GM21717 (cell line): Measurements from ENCODE around the gene KLHL17.
"Not testable (repeated sequence)": the region's sequence is repeated elsewhere in the genome, so short reads cannot be mapped to it uniquely, and the experiment has no call there.

Source experiments
- ATAC-seq: cut with Tn5 transposase; IDR thresholded peaks from one replicate; pipeline ENCODE4 v1.9.1; 2021; ENCODE audit warnings: mild to moderate bottlenecking, moderate library complexity; ENCODE audit not compliant: unreplicated experiment

The KLHL17 gene

DNA sequence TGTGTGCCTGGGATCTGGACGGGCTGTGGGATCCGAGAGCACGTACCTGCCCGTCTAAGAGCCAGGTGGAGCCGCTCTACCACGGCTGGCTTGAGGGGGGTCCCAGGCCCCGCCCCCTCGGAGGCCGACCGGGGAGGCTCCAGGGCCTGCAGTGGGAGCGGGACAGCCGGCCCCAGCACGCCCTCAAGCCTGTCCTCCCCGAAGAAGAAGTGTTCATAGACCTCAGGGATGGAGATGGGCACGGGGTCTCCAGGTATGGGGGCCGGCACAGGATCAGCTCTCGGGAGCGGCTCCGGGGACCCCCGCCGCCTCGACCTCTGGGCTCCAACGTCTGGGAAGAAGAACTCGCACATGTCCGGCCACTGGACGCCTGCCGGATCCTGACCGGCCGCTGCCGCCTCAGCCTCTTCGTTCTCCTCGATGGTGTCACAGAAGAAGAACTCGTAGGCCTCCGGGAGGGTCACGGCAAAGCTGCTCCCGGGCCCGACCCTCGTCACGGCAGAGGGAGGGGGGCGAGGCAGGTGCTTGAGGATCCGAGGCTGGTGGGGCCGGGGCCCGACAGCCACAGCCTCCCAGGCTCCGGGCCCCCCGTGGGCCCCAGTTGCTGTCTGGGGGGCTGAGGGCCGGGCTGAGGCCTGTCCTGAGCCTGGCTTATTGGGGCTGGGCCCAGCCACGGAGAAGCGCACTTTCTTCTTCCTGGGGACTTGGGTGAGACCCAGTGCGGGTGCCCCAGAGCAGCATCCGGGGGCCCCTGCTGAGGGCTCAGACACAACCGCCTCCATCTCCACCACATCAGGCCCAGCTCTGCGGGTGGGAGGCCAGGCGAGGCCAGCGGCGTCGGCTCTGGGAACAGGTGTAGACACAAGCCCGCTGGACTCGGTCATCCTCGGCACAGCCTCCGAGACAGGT lies 18.7 kb downstream of the KLHL17 start:
- ATAC-seq, result no peak

DNA sequence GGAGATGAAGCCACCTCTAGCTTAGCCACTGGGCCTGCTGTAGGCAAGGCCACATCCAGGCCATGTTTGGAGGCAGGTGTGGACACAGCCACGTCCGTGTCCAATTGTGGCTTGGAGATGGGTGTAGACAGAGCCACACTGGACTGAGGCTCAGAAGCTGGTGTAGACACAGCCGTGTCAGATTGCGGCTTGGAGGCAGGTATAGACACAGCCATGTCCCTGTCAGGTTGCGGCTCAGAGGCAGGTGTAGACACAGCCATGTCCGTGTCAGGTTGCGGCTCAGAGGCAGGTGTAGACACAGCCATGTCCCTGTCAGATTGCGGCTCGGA lies 19.3 kb downstream of the KLHL17 start:
- no peak for ATAC-seq

GRCh38 chr1:980137-980571 lies 19.8 kb downstream of the KLHL17 start:
- ATAC-seq, result no peak

DNA sequence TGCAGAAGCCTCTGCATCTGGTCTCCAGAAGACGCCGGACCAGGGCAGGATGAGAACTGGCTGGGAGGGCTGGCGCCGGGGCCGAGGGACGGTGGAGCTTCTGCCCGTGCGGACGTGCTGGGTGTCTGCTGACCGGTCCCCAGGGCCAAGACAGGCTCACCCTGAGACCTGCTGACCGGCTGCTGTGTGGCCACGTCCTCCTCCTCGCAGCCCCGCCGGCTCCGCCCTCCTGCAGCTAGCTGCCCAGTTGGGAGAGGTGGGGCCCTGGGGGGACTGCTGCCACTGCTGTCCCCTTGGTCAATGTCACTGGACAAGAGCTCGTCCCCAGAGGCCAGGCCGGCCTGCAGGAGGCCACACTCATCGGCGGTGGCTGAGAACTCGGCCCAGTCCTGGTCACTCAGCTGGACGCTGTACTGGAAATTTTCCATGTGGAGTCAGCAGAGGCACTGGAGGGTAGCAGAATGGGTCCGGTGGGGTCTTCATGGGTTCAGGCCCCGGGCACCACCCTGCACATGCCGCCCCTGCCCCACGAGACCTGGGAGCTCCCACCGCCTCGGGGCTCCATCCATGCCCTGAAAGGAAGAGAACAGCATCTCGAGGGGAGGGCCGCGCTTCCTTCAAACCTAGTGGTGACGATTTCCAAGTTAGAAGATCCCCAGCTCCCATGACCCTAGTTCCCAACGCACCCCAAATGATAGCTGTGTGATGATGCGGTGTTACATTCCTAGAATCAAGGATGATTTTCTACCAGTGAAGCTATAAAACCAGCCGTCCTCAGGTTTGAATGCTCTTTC lies 20.4 kb downstream of the KLHL17 start:
- no peak for ATAC-seq

DNA sequence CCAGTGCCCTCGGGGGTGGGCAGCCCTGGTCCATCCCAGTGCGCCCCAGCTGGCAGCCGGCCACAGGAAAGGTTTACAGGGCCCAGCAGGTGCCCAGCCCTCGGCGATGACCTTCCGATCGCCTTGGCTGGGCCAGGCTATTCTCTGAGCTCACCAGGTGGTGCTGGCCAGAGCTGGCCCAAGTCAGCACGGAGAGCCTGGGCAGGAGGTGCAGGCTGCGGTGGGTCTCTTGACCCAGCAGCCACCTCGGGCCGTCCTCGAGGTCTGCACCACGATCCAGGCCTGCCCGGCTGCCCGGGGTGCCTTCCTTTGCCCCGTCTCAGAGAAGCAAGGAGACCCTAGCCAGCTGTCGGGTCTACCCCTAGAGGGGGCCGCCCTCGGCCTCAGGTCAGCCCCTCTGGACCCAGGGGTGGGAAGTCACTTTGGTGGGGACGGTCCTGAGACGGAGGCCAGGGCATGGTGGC lies 21.1 kb downstream of the KLHL17 start:
- no peak for ATAC-seq

- ATAC-seq, result no peak
These were observed 21.7 kb downstream of the KLHL17 start, which contains the start of gene PERM1 for GRCh38 chr1:981955-982558. PERM1 (minus strand) TSS chr1:982093; CDS start chr1:981029, 1,064 bp downstream.

DNA sequence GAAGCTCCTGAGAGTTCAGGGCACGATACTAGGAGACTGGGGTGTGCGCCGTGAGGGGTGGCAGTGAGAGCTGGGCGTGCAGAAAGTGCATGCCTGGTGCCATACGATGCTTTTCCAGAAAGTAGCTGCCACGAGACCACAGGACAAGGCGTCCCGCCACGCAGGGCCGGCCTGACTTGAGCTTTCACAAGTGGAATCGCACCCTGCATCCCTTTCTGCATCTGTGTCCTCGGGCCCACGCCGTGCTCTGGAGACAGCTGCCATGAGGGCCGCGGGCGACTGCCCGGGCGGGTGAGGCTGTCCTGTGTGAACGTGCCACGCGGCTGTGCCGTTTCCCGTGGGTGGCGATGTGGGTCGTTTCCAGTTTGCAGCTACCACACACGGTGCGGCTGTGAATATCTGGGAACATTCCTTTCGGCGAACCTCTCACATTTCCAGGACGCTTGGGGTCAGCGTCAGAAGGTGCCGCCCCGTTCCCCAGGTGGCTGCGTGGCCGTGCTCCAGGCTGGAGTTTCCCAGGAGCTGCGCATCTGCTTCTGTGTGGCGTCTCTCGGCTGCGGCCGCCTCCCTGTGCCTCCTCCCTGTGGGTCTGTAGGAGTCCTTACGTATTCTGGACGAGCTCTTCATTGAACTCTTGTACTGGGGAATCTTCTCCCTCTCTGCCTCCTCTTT lies 22.5 kb downstream of the KLHL17 start:
- no peak for ATAC-seq

DNA sequence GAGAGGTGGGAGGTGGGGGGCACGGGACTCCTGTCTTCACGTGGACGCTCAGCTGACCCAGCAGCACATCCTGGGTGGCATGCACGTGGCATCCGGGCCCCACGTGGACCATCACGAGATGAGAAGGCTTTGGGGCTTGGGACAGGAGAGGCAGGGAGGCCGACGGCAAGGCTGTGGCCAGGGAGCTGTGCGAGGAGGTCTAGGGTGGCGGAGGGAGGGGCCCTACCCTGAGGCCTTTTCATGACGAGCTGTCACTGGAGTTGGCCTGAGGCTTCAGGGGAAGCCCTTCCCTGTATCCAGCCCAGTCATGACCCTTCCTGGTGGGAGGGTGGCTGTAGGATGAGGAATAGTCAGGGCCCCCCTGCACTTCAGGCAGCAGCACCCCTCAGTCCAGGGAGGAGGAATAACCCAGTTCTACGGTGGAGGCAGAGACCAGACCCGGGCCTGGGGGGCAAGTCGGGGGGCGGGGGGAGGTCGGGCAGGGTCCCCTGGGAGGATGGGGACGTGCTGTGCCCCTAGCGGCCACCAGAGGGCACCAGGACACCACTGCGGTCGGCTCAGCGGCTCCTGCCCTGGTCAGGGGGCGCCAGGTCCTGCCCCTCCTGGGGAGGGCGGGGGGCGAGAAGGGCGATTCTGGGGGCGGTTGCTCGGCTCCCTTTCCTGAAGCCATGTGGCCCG lies 23.6 kb downstream of the KLHL17 start:
- no peak for ATAC-seq

DNA sequence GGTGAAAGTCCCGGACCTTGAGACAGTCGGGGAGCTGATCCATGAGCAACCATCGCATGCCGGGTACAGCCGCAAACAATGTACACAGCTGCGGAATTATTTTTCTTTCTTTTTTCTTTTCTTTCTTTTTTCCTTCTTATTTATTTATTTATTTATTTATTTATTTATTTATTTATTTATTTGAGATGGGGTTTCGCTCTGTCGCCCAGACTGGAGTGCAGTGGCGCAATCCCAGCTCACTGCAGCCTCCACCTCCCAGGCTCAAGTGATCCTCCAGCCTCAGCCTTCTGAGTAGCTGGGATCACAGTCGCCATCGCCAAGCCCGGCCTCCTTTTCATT lies 24.1 kb downstream of the KLHL17 start:
- ATAC-seq, result no peak

DNA sequence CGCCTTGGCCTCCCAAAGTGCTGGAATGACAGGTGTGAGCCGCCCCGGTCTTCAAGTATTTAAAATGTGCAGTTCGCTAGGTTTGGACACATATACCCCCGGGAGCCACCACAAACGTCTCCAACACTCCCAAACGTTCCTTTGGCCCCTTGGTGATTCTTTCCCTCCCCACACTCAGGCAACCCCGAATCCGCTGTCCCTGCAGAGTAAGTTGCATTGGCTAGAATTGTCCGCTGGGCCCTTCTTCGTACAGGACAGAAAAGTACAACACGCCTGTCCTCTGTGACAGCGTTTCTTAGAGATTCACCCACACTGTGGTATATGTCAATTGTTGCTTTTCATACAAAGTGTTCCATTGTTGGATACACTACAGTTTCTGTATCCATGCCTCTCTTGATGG lies 24.7 kb downstream of the KLHL17 start:
- no peak for ATAC-seq

GRCh38 chr1:988061-988460 lies 27.7 kb downstream of the KLHL17 start:
- not testable (repeated sequence) for ATAC-seq

- not testable (repeated sequence) for ATAC-seq
These were observed 30.9 kb downstream of the KLHL17 start for GRCh38 chr1:991275-991674.

DNA sequence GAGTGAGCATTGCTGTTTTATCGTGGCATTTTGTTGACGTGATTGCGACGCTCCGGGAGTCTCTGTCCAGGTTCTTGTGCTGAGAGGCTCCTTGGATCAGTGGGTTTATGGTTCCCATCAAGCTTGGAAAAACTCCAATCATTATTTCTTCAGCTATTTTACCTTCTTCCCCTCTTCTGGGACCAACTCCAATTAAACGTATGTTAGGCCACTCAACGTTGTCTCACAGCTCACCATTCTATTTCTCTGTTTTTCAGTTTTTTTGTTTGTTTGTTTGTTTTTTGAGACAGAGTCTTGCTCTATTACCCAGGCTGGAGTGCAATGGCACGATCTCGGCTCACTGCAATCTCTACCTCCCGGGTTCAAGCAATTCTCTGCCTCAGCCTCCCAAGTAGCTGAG lies 31.5 kb downstream of the KLHL17 start:
- no peak for ATAC-seq

GRCh38 chr1:992362-992761 lies 32.0 kb downstream of the KLHL17 start:
- ATAC-seq, result no peak

DNA sequence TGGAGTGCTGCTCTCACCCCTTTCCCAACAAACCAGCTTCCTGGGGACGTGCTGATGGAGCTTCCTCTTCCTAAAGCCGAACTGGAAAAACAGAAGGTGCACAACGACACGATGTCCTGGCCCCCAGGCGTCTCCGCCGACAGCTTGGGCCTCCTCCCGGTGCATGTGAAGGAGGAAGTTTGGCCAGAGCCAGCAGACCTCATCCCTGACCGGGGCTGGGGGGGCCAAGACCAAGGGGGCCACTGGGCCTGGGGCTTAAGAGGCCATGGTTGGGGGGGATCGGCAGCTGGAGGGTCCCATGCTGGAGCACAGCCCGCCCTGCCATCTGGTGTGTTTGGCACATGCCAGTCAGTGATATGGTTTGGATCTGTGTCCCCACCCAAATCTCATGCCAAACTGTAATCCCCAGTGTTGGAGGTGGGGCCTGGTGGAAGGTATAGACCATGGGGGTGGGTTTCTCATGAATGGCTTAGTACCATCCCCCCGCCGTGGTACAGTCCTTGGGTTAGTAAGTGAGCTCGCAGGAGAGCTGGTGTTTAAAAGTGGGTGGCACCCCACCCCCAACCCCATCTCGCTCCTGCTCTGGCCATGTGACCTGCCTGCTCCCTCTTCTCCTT lies 33.1 kb downstream of the KLHL17 start:
- ATAC-seq, result no peak

DNA sequence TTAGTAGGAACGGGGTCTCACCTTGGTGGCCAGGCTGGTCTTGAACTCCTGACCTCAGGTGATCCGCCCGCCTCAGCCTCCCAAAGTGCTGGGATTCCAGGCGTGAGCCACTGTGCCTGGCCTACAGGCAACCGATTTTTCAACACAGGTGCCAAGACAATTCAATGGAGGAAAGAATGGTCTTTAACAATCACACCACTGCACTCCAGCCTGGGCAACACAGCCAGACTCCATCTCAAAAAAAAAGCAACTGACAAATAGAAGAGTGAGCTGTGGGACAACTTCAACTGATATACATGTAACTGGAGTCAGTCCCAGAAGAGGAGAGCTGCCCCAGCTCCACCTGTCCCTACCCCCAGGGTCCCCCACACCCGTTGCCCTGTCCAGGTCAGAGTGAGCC lies 34.2 kb downstream of the KLHL17 start:
- ATAC-seq, result not testable (repeated sequence)

DNA sequence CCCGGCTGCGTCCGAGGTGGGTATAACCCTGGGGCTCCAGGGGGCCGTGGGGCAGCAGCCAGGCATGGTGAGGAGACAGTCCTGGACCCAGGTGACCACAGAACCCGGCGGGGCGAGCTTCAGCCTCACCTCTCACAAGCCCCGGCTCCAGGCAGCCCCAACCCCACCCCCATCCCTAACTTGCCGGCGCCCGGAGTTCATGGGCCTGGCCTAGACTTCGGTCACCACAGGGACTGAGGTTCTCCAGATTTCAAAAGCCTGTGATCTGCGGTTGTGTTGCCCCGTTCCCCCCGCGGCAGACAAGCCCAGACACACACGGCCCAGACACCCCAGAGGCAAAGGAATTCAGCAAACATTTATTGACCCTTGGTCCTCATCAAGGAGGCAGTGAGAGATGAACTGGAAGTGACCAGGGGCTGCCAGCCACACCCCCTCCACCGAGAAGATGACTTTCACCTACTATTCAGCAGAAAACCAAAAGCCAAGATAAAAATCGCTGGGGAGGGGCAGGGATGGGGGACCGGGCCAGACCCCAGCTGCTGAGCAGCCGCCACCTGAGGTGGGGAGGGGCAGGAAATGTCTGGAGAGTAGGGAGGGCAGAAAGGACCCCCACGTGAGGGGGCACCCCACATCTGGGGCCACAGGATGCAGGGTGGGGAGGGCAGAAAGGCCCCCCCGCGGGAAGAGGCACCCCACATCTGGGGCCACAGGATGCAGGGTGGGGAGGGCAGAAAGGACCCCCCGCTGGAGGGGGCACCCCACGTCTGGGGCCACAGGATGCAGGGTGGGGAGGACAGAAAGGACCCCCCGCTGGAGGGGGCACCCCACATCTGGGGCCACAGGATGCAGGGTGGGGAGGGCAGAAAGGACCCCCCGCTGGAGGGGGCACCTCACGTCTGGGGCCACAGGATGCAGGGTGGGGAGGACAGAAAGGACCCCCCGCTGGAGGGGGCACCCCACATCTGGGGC lies 35.6 kb downstream of the KLHL17 start:
- no peak for ATAC-seq

DNA sequence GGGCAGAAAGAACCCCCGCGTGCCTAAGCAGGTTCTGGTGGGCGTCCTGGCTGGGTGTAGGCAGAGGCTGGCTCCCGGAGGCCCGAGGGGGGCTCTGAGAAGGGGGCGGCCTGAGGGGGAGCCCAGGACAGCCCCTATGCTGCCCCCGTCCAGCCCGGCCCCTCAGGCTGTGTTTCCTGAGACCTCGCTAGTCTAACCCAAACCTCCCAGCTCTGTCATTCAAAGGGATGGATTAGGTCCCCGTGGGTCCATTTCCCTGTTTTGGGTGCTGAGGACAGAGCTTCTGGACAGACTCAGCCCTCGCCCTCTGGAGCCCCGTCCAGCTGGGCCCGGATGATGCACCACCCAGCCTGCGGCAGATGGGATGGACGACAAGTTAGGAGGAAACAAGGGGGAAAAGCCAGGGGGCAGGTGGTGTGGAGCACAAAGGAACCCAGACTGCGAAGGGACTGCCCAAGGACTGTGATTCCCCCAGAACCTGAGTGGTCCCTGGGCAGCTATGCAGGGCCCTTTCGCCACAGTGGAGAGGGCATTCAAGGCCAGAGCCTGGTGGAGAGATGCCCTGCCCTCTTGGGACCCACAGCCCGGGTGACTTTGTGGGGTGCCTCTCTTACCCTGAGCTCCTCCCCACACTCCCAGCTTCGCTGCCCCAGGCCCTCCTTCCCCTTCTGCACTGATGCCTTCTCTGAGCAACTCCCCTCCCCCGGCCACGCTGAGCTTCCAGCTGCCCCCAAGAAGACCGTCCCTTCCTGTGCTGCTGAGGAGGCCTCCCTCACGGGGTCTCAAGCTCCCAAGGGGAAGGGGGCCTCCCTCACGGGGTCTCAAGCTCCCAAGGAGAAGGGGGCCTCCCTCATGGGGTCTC lies 36.7 kb downstream of the KLHL17 start:
- ATAC-seq, result no peak
